Measurements from ENCODE around the gene ANHX. TPM values are rescaled to one million over a fixed set of nuclear protein-coding genes. Genes with fewer than 3 reads are reported as not detected.
A peak's percentile ranks its signal among the peaks of the same experiment; 100 is the strongest.

Gene ANHX
- total RNA-seq, 1 experiment from 2014 or later, result not detected

GRCh38 chr12:133201888-133202287 is 33.8 kb downstream of the ANHX start:
- Mint-ChIP-seq H3K9me3 (peaks cover 71% of the 10 kb centered on the region), H3K4me3 (no peak overlapping the region), H3K27ac (no peak overlapping the region), H3K27me3 (ENCODE audit: low read depth) (peaks cover 38% of the 10 kb centered on the region), H3K4me1 (no peaks in the 10 kb centered on the region), H3K36me3 (peaks cover 84% of the 10 kb centered on the region)
- ChIA-PET POLR2A (no interaction called here), CTCF (no interaction called here)
- TF ChIP-seq ZNF138 (CRISPR knock-in tag; conservative IDR thresholded peaks at IDR 0.05) (no peak), RELA (CRISPR knock-in tag; IDR thresholded peaks at IDR 0.05; ENCODE audit: borderline replicate concordance) (no peak), NR2C2 (CRISPR knock-in tag; IDR thresholded peaks at IDR 0.05) (no peak), E2F5 (CRISPR knock-in tag; IDR thresholded peaks at IDR 0.05) (no peak), SMAD3 (CRISPR knock-in tag; IDR thresholded peaks at IDR 0.05; ENCODE audit: borderline replicate concordance) (no peak), JUN (CRISPR knock-in tag; IDR thresholded peaks at IDR 0.05) (no peak), ZNF671 (CRISPR knock-in tag; IDR thresholded peaks at IDR 0.05) (no peak)
- TF ChIP-seq, protein P1, sequence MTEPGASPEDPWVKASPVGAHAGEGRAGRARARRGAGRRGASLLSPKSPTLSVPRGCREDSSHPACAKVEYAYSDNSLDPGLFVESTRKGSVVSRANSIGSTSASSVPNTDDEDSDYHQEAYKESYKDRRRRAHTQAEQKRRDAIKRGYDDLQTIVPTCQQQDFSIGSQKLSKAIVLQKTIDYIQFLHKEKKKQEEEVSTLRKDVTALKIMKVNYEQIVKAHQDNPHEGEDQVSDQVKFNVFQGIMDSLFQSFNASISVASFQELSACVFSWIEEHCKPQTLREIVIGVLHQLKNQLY (CRISPR knock-in tag; IDR thresholded peaks at IDR 0.05), result no peak
- ATAC-seq, result no peak
- no peak for DNase-seq (ENCODE audit: low spot score)

GRCh38 chr12:133192847-133193246 is 42.8 kb downstream of the ANHX start:
- Mint-ChIP-seq H3K9me3 (peaks cover 71% of the 10 kb centered on the region), H3K4me3 (no peak overlapping the region), H3K27me3 (ENCODE audit: low read depth) (no peaks in the 10 kb centered on the region), H3K4me1 (no peaks in the 10 kb centered on the region), H3K36me3 (peaks cover 91% of the 10 kb centered on the region), H3K27ac (no peak overlapping the region)
- ATAC-seq (no peak), DNase-seq (ENCODE audit: low spot score) (no peak)
- no peak for TF ChIP-seq SMAD3 (CRISPR knock-in tag; IDR thresholded peaks at IDR 0.05; ENCODE audit: borderline replicate concordance)
- TF ChIP-seq, protein P2, sequence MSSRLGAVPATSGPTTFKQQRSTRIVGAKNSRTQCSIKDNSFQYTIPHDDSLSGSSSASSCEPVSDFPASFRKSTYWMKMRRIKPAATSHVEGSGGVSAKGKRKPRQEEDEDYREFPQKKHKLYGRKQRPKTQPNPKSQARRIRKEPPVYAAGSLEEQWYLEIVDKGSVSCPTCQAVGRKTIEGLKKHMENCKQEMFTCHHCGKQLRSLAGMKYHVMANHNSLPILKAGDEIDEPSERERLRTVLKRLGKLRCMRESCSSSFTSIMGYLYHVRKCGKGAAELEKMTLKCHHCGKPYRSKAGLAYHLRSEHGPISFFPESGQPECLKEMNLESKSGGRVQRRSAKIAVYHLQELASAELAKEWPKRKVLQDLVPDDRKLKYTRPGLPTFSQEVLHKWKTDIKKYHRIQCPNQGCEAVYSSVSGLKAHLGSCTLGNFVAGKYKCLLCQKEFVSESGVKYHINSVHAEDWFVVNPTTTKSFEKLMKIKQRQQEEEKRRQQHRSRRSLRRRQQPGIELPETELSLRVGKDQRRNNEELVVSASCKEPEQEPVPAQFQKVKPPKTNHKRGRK (CRISPR knock-in tag; IDR thresholded peaks at IDR 0.05; ENCODE audit: borderline replicate concordance), result no peak
- TF ChIP-seq ZNF671 (CRISPR knock-in tag; IDR thresholded peaks at IDR 0.05), result no peak
- no peak for TF ChIP-seq ETV6 (CRISPR knock-in tag; IDR thresholded peaks at IDR 0.05)
- no peak for TF ChIP-seq SP1 (CRISPR knock-in tag; conservative IDR thresholded peaks at IDR 0.05)
- ChIA-PET POLR2A (no interaction called here), CTCF (no interaction called here)

DNA sequence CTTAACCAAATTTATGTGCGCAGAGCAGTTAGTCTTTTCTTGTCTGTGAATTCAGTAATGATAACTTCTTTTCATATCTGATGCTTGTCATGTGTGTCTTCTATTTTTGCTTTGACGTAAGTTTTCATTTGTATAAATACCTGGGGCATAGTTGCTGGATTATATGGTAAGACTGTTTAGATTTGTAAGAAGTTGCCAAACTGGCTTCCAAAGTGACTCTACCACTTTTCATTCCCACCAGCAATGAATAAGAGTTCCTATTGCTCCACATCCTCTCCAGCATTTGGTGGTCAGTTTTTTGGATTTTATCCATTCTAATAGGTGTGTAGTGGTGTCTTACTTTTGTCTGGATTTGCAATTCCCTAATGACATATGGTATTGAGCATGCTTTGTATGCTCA is 45.5 kb downstream of the ANHX start:
- peaks cover 84% of the 10 kb centered on the region for H3K9me3 Mint-ChIP-seq
- H3K4me3 Mint-ChIP-seq, result no peak overlapping the region

DNA sequence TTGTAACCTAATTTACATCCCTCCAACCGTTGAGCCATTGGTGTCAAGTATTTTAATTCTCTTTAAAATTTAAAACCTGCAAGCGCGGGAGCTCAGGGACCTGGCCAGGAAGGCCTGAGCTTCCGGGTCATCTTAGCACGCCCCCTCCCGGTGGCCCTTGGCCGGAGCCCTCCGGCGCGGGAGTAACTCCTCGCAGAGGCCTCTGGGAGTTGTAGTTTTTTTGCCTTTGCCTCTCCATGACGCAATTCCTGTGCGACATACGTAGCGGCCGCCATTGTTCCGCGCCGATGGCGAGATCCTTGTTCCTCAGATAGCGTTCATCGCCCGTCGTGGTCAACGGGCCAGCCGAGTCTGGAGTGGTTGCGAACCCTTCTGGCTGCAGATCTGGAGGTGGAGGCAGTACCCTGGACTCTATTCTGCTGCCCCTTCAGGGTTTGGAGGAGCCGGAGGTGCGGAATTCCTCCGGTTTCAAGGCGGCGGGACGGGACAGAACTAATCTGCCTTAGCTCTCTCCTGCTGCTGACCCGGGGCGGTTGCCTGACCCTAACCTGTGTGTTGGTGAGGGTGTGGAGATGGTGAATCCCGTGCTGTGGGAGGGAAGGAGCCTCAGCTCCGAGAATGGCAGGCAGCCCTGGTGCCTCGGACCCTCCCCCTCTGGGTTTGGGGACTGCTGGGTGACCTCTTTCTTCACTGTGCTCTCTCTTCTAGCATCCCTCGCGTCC is 54.3 kb downstream of the ANHX start, which contains the start of gene ZNF268:
ZNF268 (plus strand) TSS at position 258 of the 722 bp plus-strand sequence. CDS start 503 bp downstream, outside the sequence.
- POLR2A ChIA-PET, result interaction anchor here (0.7 to 1.4 kb wide), 3 partner anchors 51 to 101 kb away, joined by 3 to 5 read pairs (median 5); partner anchors contain the start of genes ZNF10, ZNF140 and ZNF891
- Mint-ChIP-seq H3K27ac (peak within 1 kb of the TSS; percentile 96), H3K4me3 (peak within 1 kb of the TSS; percentile 98), H3K27me3 (ENCODE audit: low read depth) (peaks cover 7% of the 10 kb centered on the region; the same call in 1 of the 2 replicates), H3K4me1 (0 out of 2 replicates have a peak, but pooled peaks cover 6% of the 10 kb centered on the region), H3K36me3 (peaks cover 75% of the 10 kb centered on the region), H3K9me3 (peaks cover 64% of the 10 kb centered on the region)
- DNase-seq (ENCODE audit: low spot score) (peak; percentile 98), ATAC-seq (peak; percentile 99)
- CTCF ChIA-PET, result interaction anchor here (0.6 to 1.7 kb wide), 11 partner anchors 14 to 352 kb away, joined by 3 to 18 read pairs (median 5); partner anchors contain the start of genes GOLGA3, ZNF10, ZNF26 and ZNF891
- TF ChIP-seq, protein P3, sequence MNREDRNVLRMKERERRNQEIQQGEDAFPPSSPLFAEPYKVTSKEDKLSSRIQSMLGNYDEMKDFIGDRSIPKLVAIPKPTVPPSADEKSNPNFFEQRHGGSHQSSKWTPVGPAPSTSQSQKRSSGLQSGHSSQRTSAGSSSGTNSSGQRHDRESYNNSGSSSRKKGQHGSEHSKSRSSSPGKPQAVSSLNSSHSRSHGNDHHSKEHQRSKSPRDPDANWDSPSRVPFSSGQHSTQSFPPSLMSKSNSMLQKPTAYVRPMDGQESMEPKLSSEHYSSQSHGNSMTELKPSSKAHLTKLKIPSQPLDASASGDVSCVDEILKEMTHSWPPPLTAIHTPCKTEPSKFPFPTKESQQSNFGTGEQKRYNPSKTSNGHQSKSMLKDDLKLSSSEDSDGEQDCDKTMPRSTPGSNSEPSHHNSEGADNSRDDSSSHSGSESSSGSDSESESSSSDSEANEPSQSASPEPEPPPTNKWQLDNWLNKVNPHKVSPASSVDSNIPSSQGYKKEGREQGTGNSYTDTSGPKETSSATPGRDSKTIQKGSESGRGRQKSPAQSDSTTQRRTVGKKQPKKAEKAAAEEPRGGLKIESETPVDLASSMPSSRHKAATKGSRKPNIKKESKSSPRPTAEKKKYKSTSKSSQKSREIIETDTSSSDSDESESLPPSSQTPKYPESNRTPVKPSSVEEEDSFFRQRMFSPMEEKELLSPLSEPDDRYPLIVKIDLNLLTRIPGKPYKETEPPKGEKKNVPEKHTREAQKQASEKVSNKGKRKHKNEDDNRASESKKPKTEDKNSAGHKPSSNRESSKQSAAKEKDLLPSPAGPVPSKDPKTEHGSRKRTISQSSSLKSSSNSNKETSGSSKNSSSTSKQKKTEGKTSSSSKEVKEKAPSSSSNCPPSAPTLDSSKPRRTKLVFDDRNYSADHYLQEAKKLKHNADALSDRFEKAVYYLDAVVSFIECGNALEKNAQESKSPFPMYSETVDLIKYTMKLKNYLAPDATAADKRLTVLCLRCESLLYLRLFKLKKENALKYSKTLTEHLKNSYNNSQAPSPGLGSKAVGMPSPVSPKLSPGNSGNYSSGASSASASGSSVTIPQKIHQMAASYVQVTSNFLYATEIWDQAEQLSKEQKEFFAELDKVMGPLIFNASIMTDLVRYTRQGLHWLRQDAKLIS (CRISPR knock-in tag; IDR thresholded peaks at IDR 0.05; ENCODE audit: borderline replicate concordance), result no peak
- TF ChIP-seq NFATC4 (CRISPR knock-in tag; IDR thresholded peaks at IDR 0.05), result no peak
- peak; percentile 23; the same call in 1 of the 2 replicates for TF ChIP-seq ETV6 (CRISPR knock-in tag; IDR thresholded peaks at IDR 0.05)
- TF ChIP-seq, protein P2 (CRISPR knock-in tag; IDR thresholded peaks at IDR 0.05; ENCODE audit: borderline replicate concordance), result no peak
- no peak for TF ChIP-seq ZNF317 (CRISPR knock-in tag; IDR thresholded peaks at IDR 0.05; ENCODE audit: borderline replicate concordance, low read depth)
- TF ChIP-seq, protein P4, sequence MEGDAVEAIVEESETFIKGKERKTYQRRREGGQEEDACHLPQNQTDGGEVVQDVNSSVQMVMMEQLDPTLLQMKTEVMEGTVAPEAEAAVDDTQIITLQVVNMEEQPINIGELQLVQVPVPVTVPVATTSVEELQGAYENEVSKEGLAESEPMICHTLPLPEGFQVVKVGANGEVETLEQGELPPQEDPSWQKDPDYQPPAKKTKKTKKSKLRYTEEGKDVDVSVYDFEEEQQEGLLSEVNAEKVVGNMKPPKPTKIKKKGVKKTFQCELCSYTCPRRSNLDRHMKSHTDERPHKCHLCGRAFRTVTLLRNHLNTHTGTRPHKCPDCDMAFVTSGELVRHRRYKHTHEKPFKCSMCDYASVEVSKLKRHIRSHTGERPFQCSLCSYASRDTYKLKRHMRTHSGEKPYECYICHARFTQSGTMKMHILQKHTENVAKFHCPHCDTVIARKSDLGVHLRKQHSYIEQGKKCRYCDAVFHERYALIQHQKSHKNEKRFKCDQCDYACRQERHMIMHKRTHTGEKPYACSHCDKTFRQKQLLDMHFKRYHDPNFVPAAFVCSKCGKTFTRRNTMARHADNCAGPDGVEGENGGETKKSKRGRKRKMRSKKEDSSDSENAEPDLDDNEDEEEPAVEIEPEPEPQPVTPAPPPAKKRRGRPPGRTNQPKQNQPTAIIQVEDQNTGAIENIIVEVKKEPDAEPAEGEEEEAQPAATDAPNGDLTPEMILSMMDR (IDR thresholded peaks at IDR 0.05), result peak; percentile 65
- 0 out of 2 replicates have a peak, but pooled peaks have one; percentile 30 for TF ChIP-seq NR2C2 (CRISPR knock-in tag; IDR thresholded peaks at IDR 0.05)

More for the DNA sequence above, 45.5 kb downstream of the ANHX start:
- DNase-seq (ENCODE audit: low spot score) (no peak), ATAC-seq (no peak)
- TF ChIP-seq ZNF423 (CRISPR knock-in tag; IDR thresholded peaks at IDR 0.05), result no peak
- H3K27ac Mint-ChIP-seq, result no peak overlapping the region
- CTCF ChIA-PET, result no interaction called here
- peaks cover 100% of the 10 kb centered on the region for H3K36me3 Mint-ChIP-seq
- no peaks in the 10 kb centered on the region for H3K27me3 Mint-ChIP-seq (ENCODE audit: low read depth)
- POLR2A ChIA-PET, result no interaction called here
- no peaks in the 10 kb centered on the region for H3K4me1 Mint-ChIP-seq

Measured in WTC11 (cell line).